SU-DHL-6 (cell line): ENCODE data around the gene CACNG5.

Experiments used
- CTCF ChIP-seq: fragments of 200-600 bp; sonication (generic); IDR thresholded peaks from one replicate; pipeline ENCODE4 v1.5.1; 2017; ENCODE audit warnings: antibody characterized with exemption, mild to moderate bottlenecking, low read length, moderate library complexity; ENCODE audit not compliant: insufficient read depth, poor library complexity, severe bottlenecking
- EZH2phosphoT487 ChIP-seq: fragments of 200-600 bp; sonication (generic), shearing (Covaris generic); conservative IDR thresholded peaks from 2 replicates; pipeline ENCODE4 v1.6.1; 2018; ENCODE audit warnings: mild to moderate bottlenecking, antibody characterized with exemption, low read length, moderate library complexity, mixed read lengths

DNA sequence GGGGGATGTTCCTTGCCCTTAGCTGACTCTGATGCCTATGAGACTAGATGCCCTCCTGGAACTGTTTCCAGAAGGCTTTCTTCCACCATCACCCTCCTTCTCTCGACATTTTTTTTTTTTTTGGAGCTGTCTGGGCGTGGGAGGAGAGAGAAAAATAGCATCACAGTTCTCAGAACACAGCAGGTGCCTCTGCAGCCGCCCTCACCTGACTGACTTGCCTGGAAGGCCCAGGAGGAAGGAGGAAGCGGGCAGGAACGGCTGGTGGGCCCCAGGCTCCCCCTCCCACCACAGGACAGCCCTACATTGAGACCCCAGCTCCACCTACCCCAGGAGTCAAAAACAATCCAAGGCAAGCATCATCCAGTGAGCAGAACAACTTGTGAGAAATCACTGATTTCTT, 20.3 kb upstream of the CACNG5 start:
- no peak for TF ChIP-seq CTCF
- no peak for TF ChIP-seq EZH2phosphoT487
